HG02610 (cell line): ENCODE data around the gene KAZN.
A peak's percentile ranks its signal among the peaks of the same experiment; 100 is the strongest.

Experiments
- ATAC-seq: cut with Tn5 transposase; IDR thresholded peaks from one replicate; pipeline ENCODE4 v1.9.1; 2021; ENCODE audit warnings: mild to moderate bottlenecking, moderate library complexity; ENCODE audit not compliant: unreplicated experiment

Gene KAZN

DNA sequence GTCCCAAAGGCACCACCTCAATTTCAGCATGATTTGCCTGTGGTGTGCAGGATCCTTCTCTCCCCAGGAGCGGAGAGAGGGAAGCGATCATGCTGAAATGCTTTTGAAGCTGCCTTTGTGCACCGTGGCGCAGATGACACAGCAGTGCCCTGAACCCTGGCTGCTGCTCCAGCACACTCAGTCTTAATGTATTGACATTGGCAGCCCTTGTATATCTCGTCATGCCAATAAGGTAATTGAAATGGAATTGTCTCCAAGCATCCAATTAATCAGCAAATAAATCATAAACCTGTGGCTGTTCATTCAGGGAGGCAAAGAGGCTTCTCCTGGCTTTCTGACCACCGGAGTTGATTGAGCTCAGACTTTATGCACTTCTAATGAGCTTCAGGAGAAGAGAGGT is 139.8 kb downstream of the KAZN start:
- ATAC-seq = no peak

DNA sequence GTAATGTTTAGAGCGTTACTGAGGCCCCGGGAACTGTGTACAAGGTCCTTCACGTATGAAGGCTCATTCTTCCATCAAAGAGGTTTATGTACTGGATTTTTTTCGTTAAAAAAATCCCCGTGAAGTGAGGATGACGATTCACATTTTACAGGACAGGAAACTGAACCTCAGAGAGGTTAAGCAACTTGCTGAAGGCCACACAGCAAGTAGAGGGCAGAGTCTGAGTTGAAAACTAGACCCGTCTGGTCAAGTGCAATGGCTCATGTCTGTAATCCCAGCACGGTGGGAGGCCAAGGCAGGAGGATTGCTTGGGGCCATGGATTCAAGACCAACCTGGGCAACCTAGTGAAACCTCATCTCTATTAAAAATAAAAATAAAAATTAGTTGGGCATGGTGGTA is 140.2 kb downstream of the KAZN start:
- no peak for ATAC-seq

DNA sequence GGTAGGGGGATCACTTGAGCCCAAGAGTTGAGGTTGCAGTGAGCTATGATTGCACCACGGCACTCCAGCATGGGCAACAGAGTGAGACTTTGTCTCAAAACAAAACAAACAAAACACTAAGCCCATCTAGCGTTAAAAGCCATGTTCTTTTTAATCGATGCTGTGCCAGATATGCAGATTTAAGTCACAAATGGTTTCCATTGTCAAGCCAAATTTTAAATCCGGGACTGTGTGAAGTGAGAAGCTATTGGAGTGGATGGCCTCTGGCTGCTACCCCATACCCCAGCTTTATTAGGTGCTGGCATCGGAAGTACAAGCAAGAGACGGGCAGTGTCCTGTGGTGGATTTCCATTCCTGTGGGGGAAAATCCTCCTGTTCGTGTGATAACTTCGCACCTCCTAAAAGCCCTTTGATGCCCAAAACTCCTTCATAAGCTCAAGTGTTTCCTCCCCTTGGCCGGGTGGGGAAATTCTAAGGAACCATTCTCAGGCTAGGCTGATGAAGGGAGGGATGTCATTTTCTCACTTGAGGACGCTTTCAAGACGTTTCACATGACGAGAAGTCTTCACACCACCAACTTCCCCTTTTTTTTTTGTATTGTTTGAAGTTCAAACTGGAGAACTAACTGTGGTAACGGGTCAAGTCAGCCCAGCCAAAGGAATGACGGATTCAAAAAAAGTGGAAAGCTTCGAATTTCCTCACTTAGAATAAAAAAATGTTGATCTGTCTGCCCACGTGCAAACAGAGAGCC is 140.8 kb downstream of the KAZN start:
- no peak for ATAC-seq

DNA sequence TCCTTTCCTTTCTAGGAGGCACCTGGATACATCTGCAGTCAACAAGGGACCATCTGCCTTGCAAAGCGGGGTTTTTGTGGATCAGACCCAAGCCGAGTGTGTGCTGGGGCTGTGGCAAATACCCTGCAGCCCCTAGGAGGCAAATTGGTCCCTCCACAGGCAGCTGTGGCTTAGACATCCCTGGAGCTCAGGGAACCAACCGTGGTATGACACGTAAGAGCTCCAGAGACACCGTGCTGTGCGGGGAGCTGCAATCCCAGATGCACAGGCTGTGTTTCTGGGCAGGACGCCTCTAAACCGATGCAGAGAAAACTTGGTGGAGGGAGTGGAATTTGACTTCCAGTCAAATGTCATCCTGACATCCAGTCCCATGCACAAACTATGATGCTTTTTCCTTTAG is 141.5 kb downstream of the KAZN start:
- no peak for ATAC-seq

DNA sequence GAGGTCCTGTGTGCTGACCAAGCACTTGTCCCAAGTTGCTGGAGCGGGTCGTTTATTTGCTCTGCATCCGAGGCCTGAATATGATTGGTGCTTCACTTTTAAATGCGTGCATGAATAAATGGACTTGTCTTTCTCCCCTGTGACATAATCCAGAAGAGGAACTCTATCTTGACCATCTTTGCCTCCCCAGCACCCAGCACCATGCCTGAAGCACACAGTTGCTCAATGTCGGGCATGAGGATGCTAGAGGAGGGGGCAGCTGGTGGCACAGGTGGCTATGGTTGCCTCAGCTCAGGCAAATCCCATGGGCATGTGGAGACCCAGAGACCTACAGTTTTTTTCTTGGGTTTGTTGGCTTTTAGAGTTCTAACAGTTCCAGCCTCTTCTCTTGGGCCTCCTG is 142.6 kb downstream of the KAZN start:
- ATAC-seq = no peak

DNA sequence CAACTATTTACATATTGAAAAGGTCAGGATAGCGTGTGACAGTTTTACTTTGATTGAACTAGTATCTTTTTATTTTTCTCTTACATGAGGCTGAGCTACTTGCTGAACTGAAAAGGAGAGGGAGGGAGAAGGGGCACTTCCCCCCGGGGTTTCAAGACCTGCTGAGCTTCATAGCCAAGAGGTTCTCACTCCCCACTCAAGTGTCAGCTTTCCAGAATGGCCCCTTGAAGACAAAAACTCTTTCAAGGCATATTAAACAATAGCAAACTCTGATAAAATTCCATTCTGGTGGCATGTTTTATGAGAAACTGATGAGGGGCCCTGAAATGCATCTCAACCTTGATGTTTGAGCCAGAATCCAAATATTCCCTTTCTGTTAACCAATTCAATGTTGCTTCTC is 143.0 kb downstream of the KAZN start:
- no peak for ATAC-seq

DNA sequence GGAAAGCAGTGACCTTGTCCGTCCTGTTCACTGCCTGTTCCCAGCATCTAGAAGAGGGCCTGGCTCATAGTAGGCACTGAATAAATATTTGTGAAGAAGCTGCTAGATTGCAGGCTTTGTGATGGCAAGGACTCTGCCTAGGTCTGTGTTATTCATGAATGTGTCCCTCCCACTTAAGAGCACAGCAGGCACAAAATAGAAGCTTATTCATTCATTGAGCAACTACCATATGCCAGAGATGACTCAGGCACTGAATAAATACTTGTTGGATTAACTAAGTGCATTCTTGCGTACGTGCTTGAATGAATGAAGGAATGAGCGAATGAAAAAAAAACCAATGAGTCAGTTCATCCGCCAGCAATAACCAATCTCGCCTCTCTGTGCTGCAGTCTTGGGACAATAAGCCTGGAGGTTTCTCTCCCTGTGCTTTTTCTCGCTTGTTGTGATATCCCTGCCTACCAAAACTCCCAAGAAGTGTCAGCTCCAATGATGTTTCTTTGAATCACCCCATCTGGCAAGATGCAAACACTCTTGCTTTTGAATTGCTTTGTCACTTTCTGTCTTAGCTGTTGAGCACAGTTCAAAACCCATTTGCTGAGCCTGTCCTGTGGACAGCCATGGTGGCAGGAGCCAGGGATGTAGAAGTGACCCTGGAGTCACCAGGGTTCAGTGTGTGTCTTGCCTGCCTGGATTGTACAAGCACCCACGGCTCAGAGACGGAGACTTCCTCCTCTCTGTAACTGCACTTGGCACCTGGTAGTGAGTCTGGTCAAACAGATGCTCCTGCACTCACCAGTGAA is 143.9 kb downstream of the KAZN start:
- ATAC-seq = peak; percentile 44

DNA sequence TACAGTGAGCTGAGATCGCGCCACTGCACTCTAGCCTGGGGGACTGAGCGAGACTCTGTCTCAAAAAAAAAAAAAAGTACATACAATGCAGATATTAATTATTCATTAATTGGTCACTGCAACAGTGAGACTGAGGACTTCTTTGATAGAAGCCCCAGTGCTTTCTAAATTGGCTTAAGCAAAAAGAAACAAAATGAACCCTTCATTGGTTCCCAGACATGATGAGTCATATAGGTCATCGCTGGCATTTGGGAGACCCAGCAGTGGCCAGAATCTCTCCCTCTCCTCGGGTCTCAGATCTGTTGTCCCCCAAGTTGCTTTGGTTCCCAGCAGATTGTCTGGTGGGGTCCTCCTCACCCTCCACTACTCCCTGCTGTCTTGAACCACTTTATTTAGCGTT is 144.9 kb downstream of the KAZN start:
- no peak for ATAC-seq

DNA sequence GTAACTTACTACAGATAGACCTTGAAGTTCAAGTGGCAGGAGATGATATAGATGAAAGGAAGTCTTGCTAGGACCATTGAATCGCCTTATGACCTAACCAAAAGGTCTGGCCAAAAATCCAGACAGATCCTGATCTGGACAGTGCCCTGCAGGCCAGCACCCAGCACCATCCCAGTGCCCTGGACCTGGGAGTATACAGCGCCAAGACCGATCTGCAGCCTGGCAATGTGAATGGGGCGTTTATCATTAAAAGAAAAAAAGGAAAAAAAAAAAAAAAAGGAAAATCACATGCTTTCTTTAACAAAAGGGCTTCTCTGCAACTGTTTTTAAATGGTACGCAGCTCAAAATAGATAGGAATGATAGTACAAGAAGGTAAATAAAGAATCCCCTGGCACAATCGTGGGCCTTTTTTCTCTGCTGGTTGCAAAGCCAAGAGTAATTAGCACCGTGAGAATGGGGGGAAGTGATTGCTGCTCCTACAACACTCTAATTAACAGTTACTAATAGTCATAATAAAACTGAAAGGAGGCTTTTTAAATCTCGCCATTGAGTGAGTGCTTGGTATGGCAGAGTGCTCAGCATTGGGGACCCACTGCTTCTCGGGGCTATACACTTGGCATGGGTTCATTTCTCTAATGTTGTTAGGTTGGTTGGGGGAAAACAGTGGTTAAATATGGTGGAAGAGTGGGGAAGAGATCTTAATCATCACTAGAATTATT is 146.7 kb downstream of the KAZN start:
- no peak for ATAC-seq

DNA sequence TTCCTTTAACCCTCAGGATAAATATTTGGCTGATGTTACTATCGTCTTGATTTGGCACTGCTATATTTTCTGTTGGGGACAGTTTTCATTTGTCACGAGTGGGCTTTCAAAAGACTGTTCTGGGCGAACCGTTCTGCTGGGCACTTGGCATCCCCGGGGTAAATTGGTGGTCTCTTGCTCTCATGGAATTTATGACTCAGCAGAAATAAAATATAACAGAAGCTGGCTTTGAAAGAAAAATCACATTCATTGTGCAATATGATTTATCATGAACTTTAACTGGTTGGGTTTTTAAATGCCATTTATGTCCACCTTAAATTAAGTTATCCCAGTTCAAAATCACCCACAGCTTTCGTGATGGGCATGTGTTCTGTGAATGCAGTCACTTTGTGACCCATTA is 147.3 kb downstream of the KAZN start:
- ATAC-seq = no peak

DNA sequence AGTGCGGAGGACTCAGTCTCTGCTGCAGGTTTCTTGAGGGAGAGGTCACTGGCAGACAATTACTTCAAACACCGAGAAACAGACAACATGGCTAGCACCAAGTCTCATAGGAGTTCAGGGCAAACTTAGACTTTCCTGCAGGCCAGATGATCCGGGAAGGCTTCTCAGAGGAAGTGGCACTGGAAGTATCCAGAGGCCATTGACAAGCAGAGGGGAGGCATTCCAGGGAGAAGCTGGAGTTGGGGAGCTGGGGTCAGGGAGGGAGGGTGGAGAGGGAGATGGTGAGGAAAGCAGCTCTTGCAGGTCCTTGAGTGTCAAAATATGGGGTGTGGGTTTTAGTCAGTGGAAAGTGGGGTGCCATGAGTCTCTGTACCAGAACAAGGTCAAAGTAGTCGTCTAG is 147.9 kb downstream of the KAZN start:
- ATAC-seq = no peak

DNA sequence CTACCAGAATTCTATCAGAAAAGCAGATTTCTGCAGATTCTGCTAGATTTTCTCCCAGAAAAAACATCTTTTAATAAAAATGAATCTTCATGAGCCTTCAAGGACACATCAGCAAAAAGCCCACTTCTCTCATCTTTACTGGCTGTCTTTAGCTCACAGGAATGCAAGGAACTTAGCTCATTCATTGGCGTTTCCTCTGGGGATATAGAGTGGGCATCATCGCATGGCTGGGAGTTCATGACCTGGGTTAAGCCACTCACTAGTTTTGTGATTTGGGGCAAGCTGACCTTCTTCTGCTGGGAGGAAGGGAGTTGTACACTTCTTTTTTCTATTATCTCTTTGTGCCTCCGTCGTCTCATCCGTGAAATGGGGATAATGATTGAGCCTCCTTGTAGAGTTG is 149.7 kb downstream of the KAZN start:
- no peak for ATAC-seq

DNA sequence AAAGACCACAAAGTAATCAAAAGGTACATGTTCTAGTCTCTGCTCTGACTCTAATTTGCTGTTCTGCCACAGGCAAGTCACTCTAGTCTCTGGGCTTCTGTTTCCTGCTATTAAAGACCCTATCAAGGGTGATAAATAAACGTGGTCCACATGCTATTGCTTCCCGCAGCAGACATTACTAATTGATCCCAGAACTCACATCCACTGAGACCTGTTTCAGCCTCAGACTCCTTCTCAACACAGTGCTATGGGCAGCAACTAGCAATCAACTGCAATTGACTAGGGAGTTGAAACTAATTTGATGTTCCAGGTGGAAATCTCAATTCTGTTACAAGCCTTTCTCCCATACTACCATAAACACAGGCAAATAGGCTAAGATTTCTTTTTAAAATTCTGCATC is 150.5 kb downstream of the KAZN start:
- no peak for ATAC-seq

DNA sequence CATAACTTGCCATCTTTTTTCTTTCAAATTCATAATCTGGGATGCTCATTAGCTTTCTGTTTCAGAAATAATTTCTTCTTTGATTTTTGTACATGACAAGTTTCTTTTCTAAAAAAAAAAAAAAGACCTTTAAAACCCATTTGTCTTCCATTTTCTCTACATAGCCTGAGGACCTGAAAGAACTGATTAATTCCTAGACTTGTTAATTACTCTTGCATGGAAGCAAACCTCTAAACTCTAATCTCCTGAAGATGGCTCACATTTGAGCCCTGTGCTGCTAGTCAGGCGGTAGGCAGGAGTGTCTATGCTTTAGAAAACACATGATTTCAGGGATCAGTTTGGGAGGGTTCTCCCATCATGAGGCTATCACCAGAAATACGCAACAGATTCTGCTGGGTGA is 152.0 kb downstream of the KAZN start:
- ATAC-seq = no peak

DNA sequence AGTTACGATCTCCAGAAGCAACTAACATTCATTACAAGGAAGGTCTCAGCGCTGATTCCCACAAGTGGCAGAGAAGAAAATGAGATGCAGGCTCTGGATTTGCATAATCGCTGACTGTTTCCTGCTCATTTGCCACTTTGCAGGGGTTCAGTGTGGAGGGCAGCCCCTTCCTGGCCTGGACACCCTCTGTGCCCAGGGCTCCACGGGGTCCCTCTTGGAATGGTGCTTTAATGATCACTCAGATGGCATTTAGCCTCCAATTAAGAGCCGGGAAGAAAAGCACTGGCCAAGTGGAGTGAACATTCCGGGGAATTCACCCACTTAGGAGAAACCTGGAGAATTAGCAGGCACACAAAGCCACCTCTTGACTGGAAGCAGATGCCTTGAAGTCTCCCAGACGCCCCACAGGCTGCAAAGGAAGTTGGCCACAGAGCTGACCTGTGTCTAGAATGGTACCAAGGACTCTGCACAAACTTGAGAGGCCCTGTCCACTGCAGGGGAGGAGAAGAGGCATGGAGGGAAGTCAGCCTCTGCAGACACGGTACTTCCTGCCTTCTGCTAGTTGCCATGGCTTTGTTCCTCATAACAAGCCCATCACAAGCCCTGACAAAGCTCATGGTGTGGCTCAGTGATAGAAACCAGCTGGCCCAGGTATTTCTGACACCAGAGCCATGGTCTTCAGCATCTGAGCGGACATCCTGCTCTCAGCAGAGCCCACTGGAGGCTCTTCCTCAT is 157.2 kb downstream of the KAZN start:
- ATAC-seq = no peak

DNA sequence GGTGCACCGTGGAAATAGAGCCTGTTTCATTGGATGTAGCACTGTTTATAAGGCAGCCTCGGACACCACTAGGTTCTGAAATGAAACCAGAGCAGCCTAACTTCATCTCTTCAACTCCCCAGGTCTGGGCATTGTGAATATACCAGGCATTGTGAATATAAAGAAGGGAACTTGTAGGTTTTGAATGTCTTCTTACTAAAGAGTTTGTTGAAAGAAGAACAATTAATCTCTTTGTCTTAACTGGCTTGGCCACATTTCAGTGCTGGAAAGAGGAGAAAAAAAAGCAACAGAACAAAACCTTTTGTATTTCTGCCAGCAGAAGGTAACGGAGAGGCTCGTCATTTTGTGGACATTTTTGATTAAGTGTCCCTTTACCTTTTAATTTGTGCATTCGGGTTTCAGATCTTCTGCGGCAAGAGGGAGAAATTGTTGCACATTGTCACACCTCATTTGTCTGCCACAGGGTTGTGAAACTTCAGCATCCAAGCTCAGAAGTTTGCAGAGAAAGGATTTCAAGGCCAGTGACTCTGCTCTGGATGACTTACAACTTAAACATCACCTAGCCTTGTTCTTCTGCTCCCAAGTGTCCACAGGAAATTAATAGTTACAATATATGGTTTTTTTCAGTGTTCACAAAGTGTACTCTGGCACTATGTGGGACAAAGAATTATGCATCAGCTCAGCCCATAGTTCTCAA is 158.3 kb downstream of the KAZN start:
- no peak for ATAC-seq

DNA sequence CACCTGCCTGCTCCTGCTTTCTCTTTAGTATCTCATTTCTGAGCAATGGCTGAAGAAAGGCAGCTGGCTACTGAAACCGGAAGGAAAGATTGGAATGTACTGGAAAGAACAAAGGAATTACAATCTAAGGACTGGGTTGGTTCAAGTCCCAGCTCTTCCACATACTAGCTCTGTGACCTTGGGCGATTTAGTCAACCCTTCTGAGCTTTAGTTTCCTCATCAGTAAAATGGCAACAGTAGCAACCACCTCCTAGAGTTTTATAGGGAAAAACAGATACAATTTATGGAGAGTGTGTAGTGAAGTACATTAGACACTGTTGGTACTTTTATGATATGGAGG is 158.8 kb downstream of the KAZN start:
- no peak for ATAC-seq

DNA sequence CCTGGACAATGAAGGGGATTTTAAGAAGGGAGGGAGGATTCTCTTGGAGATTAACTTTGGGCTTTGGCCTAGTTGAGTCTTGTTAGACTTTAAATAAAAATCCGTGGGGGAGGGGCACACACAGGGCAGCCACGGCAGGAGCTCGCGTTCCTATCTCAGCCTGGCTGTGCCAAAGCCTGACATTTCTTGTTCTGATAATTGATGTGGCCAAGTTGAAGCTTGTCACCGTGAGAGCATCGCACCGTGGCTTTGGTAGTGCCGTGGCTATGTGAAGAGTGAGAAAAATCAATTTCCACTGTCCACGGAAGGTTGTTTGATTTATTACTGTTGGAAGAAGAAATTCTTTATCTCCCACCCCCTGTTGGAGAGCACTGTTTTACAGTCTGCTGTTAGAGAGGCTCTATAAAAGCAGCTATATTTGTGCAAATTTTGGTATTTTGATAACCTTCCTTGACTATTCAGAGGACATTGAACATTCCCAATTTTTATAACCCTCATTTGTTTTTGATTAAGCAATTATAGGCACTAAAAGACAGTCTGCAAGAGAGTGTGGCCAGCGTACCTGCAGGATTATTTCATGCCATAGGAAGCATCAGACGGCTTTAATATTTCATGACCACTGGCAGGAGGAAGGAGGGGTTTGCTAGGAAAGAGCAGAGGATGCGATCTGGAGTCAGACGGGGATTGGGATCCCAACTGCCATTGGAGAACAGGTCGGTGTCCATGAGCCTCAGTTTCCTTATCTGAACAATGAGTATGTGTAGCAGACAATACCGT is 160.7 kb downstream of the KAZN start:
- ATAC-seq = no peak

DNA sequence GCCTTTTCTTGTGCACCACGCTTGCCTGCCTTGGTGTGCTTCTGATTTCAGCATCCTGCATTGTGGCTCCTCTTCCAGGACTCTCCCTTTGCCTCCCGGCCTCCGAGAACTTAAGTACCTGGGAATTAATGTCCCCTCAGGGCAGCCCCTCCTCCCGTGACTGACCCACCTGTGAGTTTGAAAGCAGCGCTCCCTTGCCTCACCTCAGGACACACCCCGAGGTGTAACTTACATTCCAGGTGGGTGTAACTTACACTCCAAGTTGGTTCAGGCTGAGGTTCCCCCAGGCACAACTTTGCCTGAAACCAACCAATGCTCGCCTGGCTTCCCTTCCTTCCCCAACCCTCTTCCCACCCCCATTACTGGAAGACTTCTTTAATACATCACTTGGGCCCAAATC is 161.4 kb downstream of the KAZN start:
- no peak for ATAC-seq

DNA sequence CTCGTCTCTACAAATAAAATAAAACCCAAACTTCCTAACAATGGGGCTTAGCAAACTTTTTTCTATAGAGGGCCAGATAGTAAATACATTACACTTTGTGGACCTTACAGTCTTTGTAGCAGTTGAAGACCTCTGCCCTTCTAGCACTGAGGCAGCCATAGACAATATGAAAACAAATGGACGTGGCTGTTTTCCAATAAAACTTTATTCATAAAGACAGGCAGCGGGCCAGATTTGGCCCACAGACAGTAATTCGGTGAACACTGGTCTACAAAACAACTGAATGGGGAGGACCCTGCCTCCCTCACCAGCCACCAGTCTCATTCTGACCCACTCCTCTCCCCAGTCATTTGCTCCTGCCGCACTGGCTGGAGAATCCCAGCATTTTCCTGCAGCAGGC is 162.3 kb downstream of the KAZN start:
- ATAC-seq = no peak
